SK-N-MC (cell line): ENCODE measurements around the gene MIEN1.

Source experiments
- FOXP2 ChIP-seq: optimal IDR thresholded peaks from 2 replicates; pipeline ENCODE3; 2011; ENCODE audit warnings: mild to moderate bottlenecking, moderate library complexity; ENCODE audit not compliant: insufficient read depth; ENCODE audit errors: extremely low read length, control extremely low read depth
- POLR2AphosphoS5 ChIP-seq: IDR thresholded peaks from 2 replicates; pipeline ENCODE4 v1.6.1; 2012; ENCODE audit warnings: mild to moderate bottlenecking, low read depth, low read length, borderline replicate concordance

DNA sequence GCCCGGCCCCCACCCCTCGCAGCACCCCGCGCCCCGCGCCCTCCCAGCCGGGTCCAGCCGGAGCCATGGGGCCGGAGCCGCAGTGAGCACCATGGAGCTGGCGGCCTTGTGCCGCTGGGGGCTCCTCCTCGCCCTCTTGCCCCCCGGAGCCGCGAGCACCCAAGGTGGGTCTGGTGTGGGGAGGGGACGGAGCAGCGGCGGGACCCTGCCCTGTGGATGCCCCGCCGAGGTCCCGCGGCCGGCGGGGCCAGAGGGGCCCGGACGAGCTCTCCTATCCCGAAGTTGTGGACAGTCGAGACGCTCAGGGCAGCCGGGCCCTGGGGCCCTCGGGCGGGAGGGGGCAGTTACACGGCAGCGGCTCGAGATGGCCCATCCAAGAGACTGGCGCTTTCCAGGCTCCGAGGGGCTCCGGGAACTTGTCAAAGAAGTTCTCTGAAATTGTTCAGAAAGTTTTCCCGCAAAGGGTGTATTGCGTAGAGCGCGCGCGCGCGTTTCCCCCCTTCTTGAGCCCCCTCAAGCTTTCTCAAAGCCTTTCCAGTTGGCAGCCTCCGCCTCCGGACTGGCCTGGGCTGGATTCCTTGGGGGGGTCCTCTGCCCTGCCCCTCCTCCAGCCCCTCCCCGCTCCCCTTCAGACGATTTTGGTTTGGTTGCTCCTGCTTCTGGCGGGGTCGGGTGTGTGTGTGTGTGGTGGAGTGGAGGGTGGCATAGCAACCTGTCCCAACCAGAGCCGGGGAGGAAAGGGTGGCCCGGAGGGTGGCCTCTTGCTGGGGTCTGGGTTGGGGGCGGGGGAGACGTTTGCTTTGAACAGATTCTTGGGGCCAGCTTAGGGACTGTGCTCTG is 30.0 kb downstream of the MIEN1 start:
- no peak for TF ChIP-seq FOXP2
- TF ChIP-seq POLR2AphosphoS5: no peak
